GM12872 (cell line): ENCODE measurements around the gene POGZ.

Source experiments
- CTCF ChIP-seq: IDR thresholded peaks from 3 replicates; pipeline ENCODE4 v1.5.1; 2011; ENCODE audit warnings: low read depth, mild to moderate bottlenecking, low read length, moderate library complexity; ENCODE audit not compliant: insufficient read depth

The POGZ gene

GRCh38 chr1:151459331-151460046 lies at the start of gene POGZ:
POGZ (minus strand) TSS chr1:151459494; CDS start chr1:151442204, 17,290 bp downstream.
- no peak for TF ChIP-seq CTCF

- TF ChIP-seq CTCF = no peak
These were observed 49.5 kb upstream of the POGZ start for GRCh38 chr1:151508833-151509232.

GRCh38 chr1:151504759-151505158 lies 45.5 kb upstream of the POGZ start:
- no peak for TF ChIP-seq CTCF

GRCh38 chr1:151504252-151504651 lies 45.0 kb upstream of the POGZ start:
- no peak for TF ChIP-seq CTCF

- no peak for TF ChIP-seq CTCF
These were observed 43.8 kb upstream of the POGZ start for GRCh38 chr1:151502859-151503780.

GRCh38 chr1:151502035-151502700 lies 42.9 kb upstream of the POGZ start:
- no peak for TF ChIP-seq CTCF

GRCh38 chr1:151501474-151501873 lies 42.2 kb upstream of the POGZ start:
- TF ChIP-seq CTCF = no peak
